GF-D8 (cell line): Measurements from ENCODE around the gene SH3PXD2B.
"Not testable (repeated sequence)": the region's sequence is repeated elsewhere in the genome, so short reads cannot be mapped to it uniquely, and the experiment has no call there.

ENCODE experiments used
- DNase-seq: peaks from one replicate; lab custom pipeline; 2025; lab: John Stamatoyannopoulos, UW

The SH3PXD2B gene

GRCh38 chr5:172485511-172486202, 31.3 kb upstream of the SH3PXD2B start:
- no peak for DNase-seq

GRCh38 chr5:172484664-172485063, 30.3 kb upstream of the SH3PXD2B start:
- no peak for DNase-seq

GRCh38 chr5:172482156-172483020, 28.1 kb upstream of the SH3PXD2B start:
- DNase-seq, result no peak

GRCh38 chr5:172481011-172481800, 26.9 kb upstream of the SH3PXD2B start:
- no peak for DNase-seq

GRCh38 chr5:172479784-172480115, 25.4 kb upstream of the SH3PXD2B start:
- no peak for DNase-seq

- DNase-seq, result peak; percentile 39
Observed at GRCh38 chr5:172479034-172479783, 24.9 kb upstream of the SH3PXD2B start.

- DNase-seq, result not testable (repeated sequence)
Observed at GRCh38 chr5:172478695-172479033, 24.3 kb upstream of the SH3PXD2B start.

GRCh38 chr5:172478256-172478655, 23.9 kb upstream of the SH3PXD2B start:
- no peak for DNase-seq

GRCh38 chr5:172477466-172477865, 23.1 kb upstream of the SH3PXD2B start:
- no peak for DNase-seq

GRCh38 chr5:172474293-172474692, 20.0 kb upstream of the SH3PXD2B start:
- DNase-seq, result no peak

GRCh38 chr5:172473427-172473826, 19.1 kb upstream of the SH3PXD2B start:
- DNase-seq, result no peak

GRCh38 chr5:172469697-172470096, 15.4 kb upstream of the SH3PXD2B start:
- no peak for DNase-seq

GRCh38 chr5:172466062-172466461, 11.7 kb upstream of the SH3PXD2B start:
- DNase-seq, result no peak

GRCh38 chr5:172463031-172463430, 8.7 kb upstream of the SH3PXD2B start:
- no peak for DNase-seq

- no peak for DNase-seq
Observed at GRCh38 chr5:172459783-172460165, 5.4 kb upstream of the SH3PXD2B start.

GRCh38 chr5:172458976-172459782, 4.9 kb upstream of the SH3PXD2B start:
- DNase-seq, result no peak

GRCh38 chr5:172456076-172456722, 1.9 kb upstream of the SH3PXD2B start:
- DNase-seq, result no peak

GRCh38 chr5:172455511-172456061, 1.3 kb upstream of the SH3PXD2B start:
- no peak for DNase-seq

GRCh38 chr5:172455087-172455381, 709 bp upstream of the SH3PXD2B start:
- DNase-seq, result no peak

- no peak for DNase-seq
Observed at GRCh38 chr5:172453986-172454357, 353 bp downstream of the SH3PXD2B start.
